HEK293T (cell line): ENCODE data around the gene PRSS37.

Experiments used
- BHLHE40 ChIP-seq: fragments of 450-650 bp; IDR thresholded peaks from 2 replicates; pipeline ENCODE4 v1.6.1; 2016; ENCODE audit warnings: mild to moderate bottlenecking, moderate library complexity, borderline replicate concordance
- CTBP1 ChIP-seq: fragments of 450-650 bp; IDR thresholded peaks from 2 replicates; pipeline ENCODE4 v1.6.1; 2016; ENCODE audit warnings: borderline replicate concordance
- ELF4 ChIP-seq: fragments of 450-650 bp; IDR thresholded peaks from 2 replicates; pipeline ENCODE4 v1.6.1; 2017; ENCODE audit warnings: antibody characterized with exemption
- FOXA1 ChIP-seq: fragments of 450-650 bp; IDR thresholded peaks from 2 replicates; pipeline ENCODE4 v1.6.1; 2016; ENCODE audit warnings: mild to moderate bottlenecking
- FOXK2 ChIP-seq: fragments of 450-650 bp; IDR thresholded peaks from 2 replicates; pipeline ENCODE4 v1.6.1; 2016; ENCODE audit warnings: mild to moderate bottlenecking
- FOXM1 ChIP-seq: fragments of 450-650 bp; IDR thresholded peaks from 2 replicates; pipeline ENCODE4 v1.6.1; 2017; ENCODE audit warnings: mild to moderate bottlenecking, borderline replicate concordance
- HDGF ChIP-seq: fragments of 450-650 bp; IDR thresholded peaks from 2 replicates; pipeline ENCODE4 v1.6.1; 2017; ENCODE audit warnings: antibody characterized with exemption, borderline replicate concordance
- SP1 ChIP-seq: fragments of 450-650 bp; IDR thresholded peaks from 2 replicates; pipeline ENCODE4 v1.6.1; 2017
- SUZ12 ChIP-seq: fragments of 450-650 bp; IDR thresholded peaks from 2 replicates; pipeline ENCODE4 v1.6.1; 2016; ENCODE audit warnings: mild to moderate bottlenecking
- ZNF384 ChIP-seq: fragments of 450-650 bp; IDR thresholded peaks from 2 replicates; pipeline ENCODE4 v1.6.1; 2016
- TF ChIP-seq, protein P1 (sequence below): fragments of 450-650 bp; IDR thresholded peaks from 2 replicates; pipeline ENCODE4 v1.6.1; 2016

DNA sequence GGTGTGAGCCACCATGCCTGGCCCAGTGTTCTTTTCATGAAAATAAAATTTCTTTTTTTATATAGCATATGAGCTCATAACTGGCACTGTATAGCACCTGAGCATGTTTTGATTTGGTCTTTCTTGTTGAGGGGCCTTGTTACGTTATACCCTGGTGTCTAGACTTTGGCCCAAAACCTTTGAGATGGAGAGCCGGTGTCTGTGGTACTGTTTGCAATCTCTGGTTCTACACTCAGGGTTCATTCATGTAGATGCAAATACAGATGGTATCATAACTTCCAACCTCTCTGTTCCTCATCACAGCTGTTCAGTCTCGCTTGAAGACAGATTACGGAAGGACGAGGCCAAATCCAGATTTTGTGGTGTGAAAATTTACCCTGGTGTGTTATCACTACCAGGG lies 51.4 kb downstream of the PRSS37 start, which contains the start of gene TAS2R5:
- no peak for TF ChIP-seq ELF4
- TF ChIP-seq SP1 = no peak
- TF ChIP-seq, protein P1, sequence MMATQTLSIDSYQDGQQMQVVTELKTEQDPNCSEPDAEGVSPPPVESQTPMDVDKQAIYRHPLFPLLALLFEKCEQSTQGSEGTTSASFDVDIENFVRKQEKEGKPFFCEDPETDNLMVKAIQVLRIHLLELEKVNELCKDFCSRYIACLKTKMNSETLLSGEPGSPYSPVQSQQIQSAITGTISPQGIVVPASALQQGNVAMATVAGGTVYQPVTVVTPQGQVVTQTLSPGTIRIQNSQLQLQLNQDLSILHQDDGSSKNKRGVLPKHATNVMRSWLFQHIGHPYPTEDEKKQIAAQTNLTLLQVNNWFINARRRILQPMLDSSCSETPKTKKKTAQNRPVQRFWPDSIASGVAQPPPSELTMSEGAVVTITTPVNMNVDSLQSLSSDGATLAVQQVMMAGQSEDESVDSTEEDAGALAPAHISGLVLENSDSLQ = no peak
- TF ChIP-seq SUZ12 = no peak
- TF ChIP-seq HDGF = no peak
- TF ChIP-seq BHLHE40 = no peak
- no peak for TF ChIP-seq FOXA1
- no peak for TF ChIP-seq ZNF384
- TF ChIP-seq CTBP1 = no peak
- TF ChIP-seq FOXK2 = no peak
- TF ChIP-seq FOXM1 = no peak
